HEK293 (cell line): ENCODE data around the gene CSNK2A2.
A peak's percentile ranks its signal among the peaks of the same experiment; 100 is the strongest.

Source experiments
- EGR2 ChIP-seq: fragments of 450-650 bp; formaldehyde crosslinking; IDR thresholded peaks from 2 replicates; pipeline ENCODE4 v1.5.1; 2016; ENCODE audit warnings: low read depth, missing biosample characterization, missing genetic modification characterization
- HIC1 ChIP-seq: fragments of 450-650 bp; formaldehyde crosslinking; IDR thresholded peaks from 2 replicates; pipeline ENCODE4 v1.5.1; 2016; ENCODE audit warnings: missing biosample characterization, missing genetic modification characterization
- KLF1 ChIP-seq: fragments of 450-650 bp; formaldehyde crosslinking; IDR thresholded peaks from 2 replicates; pipeline ENCODE4 v1.5.1; 2016; ENCODE audit warnings: missing biosample characterization, missing genetic modification characterization
- PRDM10 ChIP-seq: fragments of 450-650 bp; formaldehyde crosslinking; IDR thresholded peaks from 2 replicates; pipeline ENCODE4 v1.5.1; 2016; ENCODE audit warnings: missing biosample characterization, missing genetic modification characterization
- SCRT1 ChIP-seq: fragments of 450-650 bp; formaldehyde crosslinking; IDR thresholded peaks from 2 replicates; pipeline ENCODE4 v1.5.1; 2016; ENCODE audit warnings: missing biosample characterization, missing genetic modification characterization, borderline replicate concordance
- SP3 ChIP-seq: fragments of 450-650 bp; formaldehyde crosslinking; IDR thresholded peaks from 2 replicates; pipeline ENCODE4 v1.5.1; 2016; ENCODE audit warnings: missing biosample characterization, missing genetic modification characterization
- SP7 ChIP-seq: fragments of 450-650 bp; formaldehyde crosslinking; IDR thresholded peaks from 2 replicates; pipeline ENCODE4 v1.5.1; 2016; ENCODE audit warnings: missing biosample characterization, missing genetic modification characterization
- ZBTB8A ChIP-seq: fragments of 450-650 bp; formaldehyde crosslinking; IDR thresholded peaks from 2 replicates; pipeline ENCODE4 v1.5.1; 2016; ENCODE audit warnings: missing biosample characterization, missing genetic modification characterization
- ZFHX2 ChIP-seq: fragments of 450-650 bp; formaldehyde crosslinking; conservative IDR thresholded peaks from 2 replicates; pipeline ENCODE4 v1.5.1; 2016; ENCODE audit warnings: missing biosample characterization, missing genetic modification characterization
- ZNF132 ChIP-seq: fragments of 450-650 bp; formaldehyde crosslinking; IDR thresholded peaks from 2 replicates; pipeline ENCODE4 v1.5.1; 2017; ENCODE audit warnings: missing biosample characterization, missing genetic modification characterization, borderline replicate concordance
- ZNF157 ChIP-seq: fragments of 450-650 bp; formaldehyde crosslinking; IDR thresholded peaks from 2 replicates; pipeline ENCODE4 v1.5.1; 2016; ENCODE audit warnings: missing biosample characterization, missing genetic modification characterization
- ZNF19 ChIP-seq: fragments of 450-650 bp; formaldehyde crosslinking; IDR thresholded peaks from 2 replicates; pipeline ENCODE4; 2016; ENCODE audit warnings: missing biosample characterization, missing genetic modification characterization, low read depth
- ZNF2 ChIP-seq: fragments of 450-650 bp; formaldehyde crosslinking; IDR thresholded peaks from 2 replicates; pipeline ENCODE4 v1.5.1; 2016; ENCODE audit warnings: missing biosample characterization, missing genetic modification characterization
- ZNF391 ChIP-seq: fragments of 450-650 bp; formaldehyde crosslinking; IDR thresholded peaks from 2 replicates; pipeline ENCODE4 v1.5.1; 2016; ENCODE audit warnings: low read depth, missing biosample characterization, missing genetic modification characterization, borderline replicate concordance
- ZNF416 ChIP-seq: fragments of 450-650 bp; formaldehyde crosslinking; IDR thresholded peaks from 2 replicates; pipeline ENCODE4 v1.5.1; 2016; ENCODE audit warnings: missing biosample characterization, missing genetic modification characterization
- ZNF513 ChIP-seq: fragments of 450-650 bp; IDR thresholded peaks from 2 replicates; pipeline ENCODE4 v1.5.1; 2018; ENCODE audit warnings: missing biosample characterization, missing genetic modification characterization
- ZNF580 ChIP-seq: fragments of 450-650 bp; formaldehyde crosslinking; IDR thresholded peaks from 2 replicates; pipeline ENCODE4 v1.5.1; 2016; ENCODE audit warnings: missing biosample characterization, missing genetic modification characterization
- ZNF626 ChIP-seq: fragments of 450-650 bp; sonication (Bioruptor Pico); formaldehyde crosslinking; IDR thresholded peaks from 2 replicates; pipeline ENCODE4 v1.5.1; 2018; ENCODE audit warnings: missing biosample characterization, missing genetic modification characterization, inconsistent platforms
- ZNF76 ChIP-seq: fragments of 450-650 bp; formaldehyde crosslinking; IDR thresholded peaks from 2 replicates; pipeline ENCODE4; 2016; ENCODE audit warnings: low read depth, missing biosample characterization, missing genetic modification characterization, borderline replicate concordance
- ZNF777 ChIP-seq: fragments of 450-650 bp; formaldehyde crosslinking; IDR thresholded peaks from 2 replicates; pipeline ENCODE4 v1.5.1; 2017; ENCODE audit warnings: missing biosample characterization, missing genetic modification characterization, borderline replicate concordance
- ZNF791 ChIP-seq: fragments of 450-650 bp; formaldehyde crosslinking; IDR thresholded peaks from 2 replicates; pipeline ENCODE4 v1.5.1; 2016; ENCODE audit warnings: missing biosample characterization, missing genetic modification characterization
- ZNF843 ChIP-seq: fragments of 450-650 bp; formaldehyde crosslinking; IDR thresholded peaks from 2 replicates; pipeline ENCODE4 v1.5.1; 2016; ENCODE audit warnings: missing biosample characterization, missing genetic modification characterization
- TF ChIP-seq, protein P1 (sequence below): fragments of 450-650 bp; formaldehyde crosslinking; IDR thresholded peaks from 2 replicates; pipeline ENCODE4 v1.5.1; 2016; ENCODE audit warnings: missing biosample characterization, missing genetic modification characterization, borderline replicate concordance

The CSNK2A2 gene

DNA sequence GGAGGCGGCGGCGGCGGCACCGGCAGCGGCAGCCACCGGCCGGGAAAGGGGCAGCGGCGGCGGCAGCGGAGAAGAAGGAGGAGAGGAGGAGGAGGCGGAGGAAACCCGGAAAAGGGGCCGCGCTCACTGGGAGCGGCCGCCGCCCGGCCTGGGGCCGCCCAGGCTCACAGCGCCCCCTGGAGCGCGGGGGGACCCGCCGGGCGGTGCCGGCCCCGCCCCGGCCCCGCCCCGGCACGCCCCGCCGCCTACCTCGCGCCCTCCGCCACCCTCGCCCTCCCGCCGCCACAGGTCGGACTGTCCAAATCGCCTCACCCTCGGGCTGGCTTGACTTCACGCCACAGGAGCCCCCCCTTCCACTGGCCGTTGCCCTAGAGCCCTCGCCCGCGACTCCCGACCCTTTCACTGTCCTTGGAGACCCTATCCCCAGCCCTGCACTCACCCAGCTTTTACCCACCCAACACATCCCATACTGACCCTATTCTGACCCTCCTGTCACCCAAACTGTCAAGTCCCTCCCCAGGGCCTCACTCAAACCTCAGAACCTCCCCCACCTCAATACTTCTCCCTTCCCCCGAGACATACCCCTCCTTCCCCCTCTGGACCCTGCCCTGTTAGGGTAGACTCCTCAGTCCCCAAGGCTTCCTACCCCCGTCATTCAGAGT is at the start of gene CSNK2A2 (continued):
- TF ChIP-seq, protein P1, sequence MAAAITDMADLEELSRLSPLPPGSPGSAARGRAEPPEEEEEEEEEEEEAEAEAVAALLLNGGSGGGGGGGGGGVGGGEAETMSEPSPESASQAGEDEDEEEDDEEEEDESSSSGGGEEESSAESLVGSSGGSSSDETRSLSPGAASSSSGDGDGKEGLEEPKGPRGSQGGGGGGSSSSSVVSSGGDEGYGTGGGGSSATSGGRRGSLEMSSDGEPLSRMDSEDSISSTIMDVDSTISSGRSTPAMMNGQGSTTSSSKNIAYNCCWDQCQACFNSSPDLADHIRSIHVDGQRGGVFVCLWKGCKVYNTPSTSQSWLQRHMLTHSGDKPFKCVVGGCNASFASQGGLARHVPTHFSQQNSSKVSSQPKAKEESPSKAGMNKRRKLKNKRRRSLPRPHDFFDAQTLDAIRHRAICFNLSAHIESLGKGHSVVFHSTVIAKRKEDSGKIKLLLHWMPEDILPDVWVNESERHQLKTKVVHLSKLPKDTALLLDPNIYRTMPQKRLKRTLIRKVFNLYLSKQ (tag by site-specific recombination): no peak
- no peak for TF ChIP-seq ZNF2 (tag by site-specific recombination)
- TF ChIP-seq ZNF580 (tag by site-specific recombination): no peak
- 0 out of 2 replicates have a peak, but pooled peaks have one; percentile 38 for TF ChIP-seq ZNF791 (tag by site-specific recombination)
- no peak for TF ChIP-seq ZNF391 (tag by site-specific recombination)
- TF ChIP-seq ZNF76: no peak
- peak; percentile 65 for TF ChIP-seq HIC1 (tag by site-specific recombination)
- peak; percentile 77 for TF ChIP-seq SP3 (tag by site-specific recombination)
- TF ChIP-seq EGR2 (tag by site-specific recombination): peak; percentile 55; the same call in 1 of the 2 replicates
- TF ChIP-seq KLF1: peak; percentile 92
- peak; percentile 56; the same call in 1 of the 2 replicates for TF ChIP-seq ZNF777
- TF ChIP-seq ZNF513: peak; percentile 56; the same call in 1 of the 2 replicates
- peak; percentile 45; the same call in 1 of the 2 replicates for TF ChIP-seq ZNF843
- peak; percentile 62 for TF ChIP-seq ZFHX2 (tag by site-specific recombination)
- TF ChIP-seq SP7: peak; percentile 44; the same call in 1 of the 2 replicates
- TF ChIP-seq SCRT1: 0 out of 2 replicates have a peak, but pooled peaks have one; percentile 32
- TF ChIP-seq ZNF416: no peak
- peak; percentile 65; the same call in 1 of the 2 replicates for TF ChIP-seq ZBTB8A
- no peak for TF ChIP-seq ZNF19
- no peak for TF ChIP-seq ZNF626 (tag by site-specific recombination)
- TF ChIP-seq PRDM10 (tag by site-specific recombination): peak; percentile 52; the same call in 1 of the 2 replicates
- no peak for TF ChIP-seq ZNF132
- TF ChIP-seq ZNF157 (tag by site-specific recombination): 0 out of 2 replicates have a peak, but pooled peaks have one; percentile 16
